GM12891 (cell line): ENCODE measurements around the gene LYPD6B.

Source experiments
- POLR2A ChIP-seq: IDR thresholded peaks from 2 replicates; pipeline ENCODE4 v1.6.1; 2011; ENCODE audit warnings: low read depth, low read length, control low read depth
- POLR2AphosphoS5 ChIP-seq: IDR thresholded peaks from 2 replicates; pipeline ENCODE4 v1.6.1; 2011; ENCODE audit warnings: low read depth, low read length, control low read depth

DNA sequence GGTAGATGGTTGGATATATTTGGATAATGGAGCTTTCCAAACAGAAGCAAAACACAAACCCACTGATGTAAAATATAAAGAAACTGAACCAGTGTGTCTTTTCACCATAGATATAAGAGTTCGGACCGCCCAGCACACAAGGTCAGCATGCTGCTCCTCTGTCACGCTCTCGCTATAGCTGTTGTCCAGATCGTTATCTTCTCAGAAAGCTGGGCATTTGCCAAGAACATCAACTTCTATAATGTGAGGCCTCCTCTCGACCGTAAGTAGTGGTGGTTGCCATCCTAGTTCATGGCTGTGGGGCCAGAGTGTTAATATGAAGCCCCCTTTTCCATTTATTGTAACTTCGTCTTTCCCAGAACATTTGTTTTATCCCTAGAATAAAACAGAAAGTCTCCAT lies 166.6 kb downstream of the LYPD6B start:
- TF ChIP-seq POLR2A (no peak), POLR2AphosphoS5 (no peak)
